ENCODE measurements around the gene STON2.
"Not testable (repeated sequence)": the region's sequence is repeated elsewhere in the genome, so short reads cannot be mapped to it uniquely, and the experiment has no call there.

The STON2 gene

GRCh38 chr14:81429749-81430148 lies 29.6 kb upstream of the STON2 start:
- not testable (repeated sequence) for H2BK5ac ChIP-seq (ENCODE audit: low read length); H3K27ac ChIP-seq (replicated peaks; ENCODE audit: low read length); H2BK120ac ChIP-seq (ENCODE audit: low read depth, low read length); H3K4ac ChIP-seq (ENCODE audit: low read length); H2AK5ac ChIP-seq (ENCODE audit: low read depth, low read length); H2BK15ac ChIP-seq (ENCODE audit: low read length); H3K79me1 ChIP-seq (ENCODE audit: low read depth, low read length); H4K8ac ChIP-seq (ENCODE audit: low read depth, low read length); H3K27me3 ChIP-seq (ENCODE audit: control insufficient read depth in 3 of 3, insufficient read depth in 3 of 3, low read depth in 1 of 3, low read length in 3 of 3); H3K14ac ChIP-seq (ENCODE audit: low read length); H3K4me3 ChIP-seq (ENCODE audit: low read length in 2 of 2); H3K23ac ChIP-seq (ENCODE audit: low read depth, low read length, poor library complexity); H3K4me2 ChIP-seq (ENCODE audit: insufficient read depth, low read length, poor library complexity, severe bottlenecking); H4K91ac ChIP-seq (ENCODE audit: low read depth, low read length, poor library complexity); DNase-seq (ENCODE audit: low spot score); H3K18ac ChIP-seq (ENCODE audit: low read length); H2BK12ac ChIP-seq (ENCODE audit: low read length); H3K9me3 ChIP-seq (replicated peaks in 1 of 2; ENCODE audit: control insufficient read depth in 2 of 2, insufficient read depth in 1 of 2, low read depth in 1 of 2, low read length in 2 of 2); H2AFZ ChIP-seq (ENCODE audit: low read length); H3K9ac ChIP-seq (ENCODE audit: low read depth, low read length, poor library complexity)
- WGBS, 2 donors (ENCODE audit: extremely low coverage in 2 of 2, insufficient read length in 2 of 2, insufficient replicate concordance in 1 of 2) = no CpG with 5 or more reads among the region's 11 CpGs
- Histone ChIP-seq H3K4me1 (ENCODE audit: control insufficient read depth in 2 of 2, insufficient read depth in 1 of 2, low read depth in 1 of 2, low read length in 2 of 2) (peaks cover 11 to 16% of the 10 kb centered on the region in 2 donors), H3K36me3 (replicated peaks in 1 of 2; ENCODE audit: control insufficient read depth in 2 of 2, insufficient read depth in 2 of 2, low read length in 2 of 2) (peaks cover 0 to 35% of the 10 kb centered on the region in 2 donors)

DNA sequence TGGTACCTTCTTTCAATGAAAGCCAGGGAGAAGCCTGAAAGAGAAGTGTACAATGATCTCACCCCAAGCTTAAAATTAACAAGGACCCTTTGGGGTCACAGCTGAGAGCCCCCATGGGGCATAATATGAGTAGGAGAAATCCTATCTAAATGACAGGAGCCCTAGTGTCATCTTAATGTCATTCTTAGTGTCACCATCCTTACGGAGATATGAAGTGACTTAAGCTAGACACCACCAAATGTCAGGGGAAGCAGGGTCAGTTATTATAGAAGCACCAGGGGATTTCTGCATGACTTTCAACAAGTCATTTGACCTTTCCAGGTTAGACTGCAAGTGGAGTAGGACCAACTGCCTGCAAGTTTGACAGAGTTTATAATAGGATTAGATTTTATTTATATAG lies 28.9 kb upstream of the STON2 start:
- H3K36me3 ChIP-seq (replicated peaks in 1 of 2; ENCODE audit: control insufficient read depth in 2 of 2, insufficient read depth in 2 of 2, low read length in 2 of 2) = peaks cover 0 to 38% of the 10 kb centered on the region in 2 donors
- no peak overlapping the region for H3K4me2 ChIP-seq (ENCODE audit: insufficient read depth, low read length, poor library complexity, severe bottlenecking)
- no peak for DNase-seq (ENCODE audit: low spot score)
- no peak overlapping the region for H3K23ac ChIP-seq (ENCODE audit: low read depth, low read length, poor library complexity)
- no peaks in the 10 kb centered on the region for H3K27me3 ChIP-seq (ENCODE audit: control insufficient read depth in 3 of 3, insufficient read depth in 3 of 3, low read depth in 1 of 3, low read length in 3 of 3)
- peaks cover 0 to 2% of the 10 kb centered on the region in 2 donors for H3K9me3 ChIP-seq (replicated peaks in 1 of 2; ENCODE audit: control insufficient read depth in 2 of 2, insufficient read depth in 1 of 2, low read depth in 1 of 2, low read length in 2 of 2)
- H3K9ac ChIP-seq (ENCODE audit: low read depth, low read length, poor library complexity) = no peak overlapping the region
- H3K14ac ChIP-seq (ENCODE audit: low read length) = no peak overlapping the region
- no peak overlapping the region for H4K91ac ChIP-seq (ENCODE audit: low read depth, low read length, poor library complexity)
- no peak overlapping the region for H2BK120ac ChIP-seq (ENCODE audit: low read depth, low read length)
- H4K8ac ChIP-seq (ENCODE audit: low read depth, low read length) = no peak overlapping the region
- H2BK5ac ChIP-seq (ENCODE audit: low read length) = no peak overlapping the region
- H3K4ac ChIP-seq (ENCODE audit: low read length) = no peak overlapping the region
- no peaks in the 10 kb centered on the region for H3K79me1 ChIP-seq (ENCODE audit: low read depth, low read length)
- no CpG with 5 or more reads among the region's 1 CpG for WGBS, 2 donors (ENCODE audit: extremely low coverage in 2 of 2, insufficient read length in 2 of 2, insufficient replicate concordance in 1 of 2)
- H2BK15ac ChIP-seq (ENCODE audit: low read length) = no peak overlapping the region
- peaks cover 7 to 13% of the 10 kb centered on the region in 2 donors for H3K4me1 ChIP-seq (ENCODE audit: control insufficient read depth in 2 of 2, insufficient read depth in 1 of 2, low read depth in 1 of 2, low read length in 2 of 2)
- no peak overlapping the region for H3K27ac ChIP-seq (replicated peaks; ENCODE audit: low read length)
- no peak overlapping the region for H3K4me3 ChIP-seq (ENCODE audit: low read length in 2 of 2)
- H2AFZ ChIP-seq (ENCODE audit: low read length) = no peak overlapping the region
- no peak overlapping the region for H3K18ac ChIP-seq (ENCODE audit: low read length)
- H2BK12ac ChIP-seq (ENCODE audit: low read length) = no peak overlapping the region
- no peak overlapping the region for H2AK5ac ChIP-seq (ENCODE audit: low read depth, low read length)

DNA sequence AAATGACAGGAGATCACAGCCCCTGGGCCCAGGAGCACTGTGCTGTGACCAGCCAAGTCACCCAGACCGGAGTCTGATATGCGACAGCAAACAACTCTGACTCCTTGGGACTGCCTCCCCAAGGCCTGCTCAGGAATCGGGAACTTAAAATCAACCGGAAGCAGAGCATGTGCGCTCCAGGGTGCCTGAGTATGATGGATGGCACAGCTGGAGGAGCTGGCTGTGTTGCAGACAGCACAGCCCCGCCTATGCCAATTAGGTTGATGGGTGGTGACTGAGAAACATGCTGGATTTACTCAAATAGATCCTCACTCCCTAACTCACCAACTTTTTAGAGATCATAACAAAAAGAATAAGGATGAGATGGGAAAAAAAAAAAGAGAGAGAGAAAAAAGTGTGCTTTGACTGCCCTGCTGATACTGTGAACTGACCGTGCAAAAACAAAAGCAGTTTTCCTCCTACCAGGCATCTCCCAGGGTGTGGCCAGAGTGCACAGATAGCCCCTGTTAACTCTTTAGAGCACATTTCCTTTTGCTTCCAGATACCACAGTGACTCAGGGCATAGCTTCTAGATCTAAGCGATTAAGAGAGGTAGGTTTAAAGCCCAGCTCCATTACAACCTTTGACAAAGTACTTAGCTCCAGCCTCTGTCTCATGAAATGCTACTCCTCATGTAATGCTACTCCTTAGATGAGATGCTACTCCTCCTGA lies 27.4 kb upstream of the STON2 start:
- no peak for DNase-seq (ENCODE audit: low spot score)
- Histone ChIP-seq H3K4me1 (ENCODE audit: control insufficient read depth in 2 of 2, insufficient read depth in 1 of 2, low read depth in 1 of 2, low read length in 2 of 2) (peaks cover 5 to 13% of the 10 kb centered on the region in 2 donors), H3K27ac (replicated peaks; ENCODE audit: low read length) (no peak overlapping the region), H3K14ac (ENCODE audit: low read length) (no peak overlapping the region), H3K9me3 (replicated peaks in 1 of 2; ENCODE audit: control insufficient read depth in 2 of 2, insufficient read depth in 1 of 2, low read depth in 1 of 2, low read length in 2 of 2) (peaks cover 0 to 14% of the 10 kb centered on the region in 2 donors), H2AFZ (ENCODE audit: low read length) (no peak overlapping the region), H3K18ac (ENCODE audit: low read length) (peak overlapping the region; percentile 55), H3K4ac (ENCODE audit: low read length) (no peak overlapping the region), H3K23ac (ENCODE audit: low read depth, low read length, poor library complexity) (no peak overlapping the region), H2BK15ac (ENCODE audit: low read length) (no peak overlapping the region), H2BK12ac (ENCODE audit: low read length) (no peak overlapping the region), H4K91ac (ENCODE audit: low read depth, low read length, poor library complexity) (no peak overlapping the region), H2BK120ac (ENCODE audit: low read depth, low read length) (no peak overlapping the region), H3K79me1 (ENCODE audit: low read depth, low read length) (no peaks in the 10 kb centered on the region), H3K36me3 (replicated peaks in 1 of 2; ENCODE audit: control insufficient read depth in 2 of 2, insufficient read depth in 2 of 2, low read length in 2 of 2) (peaks cover 0 to 38% of the 10 kb centered on the region in 2 donors), H3K9ac (ENCODE audit: low read depth, low read length, poor library complexity) (no peak overlapping the region), H2BK5ac (ENCODE audit: low read length) (no peak overlapping the region), H3K4me2 (ENCODE audit: insufficient read depth, low read length, poor library complexity, severe bottlenecking) (no peak overlapping the region), H4K8ac (ENCODE audit: low read depth, low read length) (no peak overlapping the region), H3K27me3 (ENCODE audit: control insufficient read depth in 3 of 3, insufficient read depth in 3 of 3, low read depth in 1 of 3, low read length in 3 of 3) (no peaks in the 10 kb centered on the region), H2AK5ac (ENCODE audit: low read depth, low read length) (no peak overlapping the region), H3K4me3 (ENCODE audit: low read length in 2 of 2) (no peak overlapping the region)
- no CpG with 5 or more reads among the region's 8 CpGs for WGBS, 2 donors (ENCODE audit: extremely low coverage in 2 of 2, insufficient read length in 2 of 2, insufficient replicate concordance in 1 of 2)

GRCh38 chr14:81423504-81423903 lies 23.4 kb upstream of the STON2 start:
- no peak overlapping the region for H3K4ac ChIP-seq (ENCODE audit: low read length)
- DNase-seq (ENCODE audit: low spot score) = no peak
- no peak overlapping the region for H4K91ac ChIP-seq (ENCODE audit: low read depth, low read length, poor library complexity)
- H2BK120ac ChIP-seq (ENCODE audit: low read depth, low read length) = no peak overlapping the region
- H2BK5ac ChIP-seq (ENCODE audit: low read length) = no peak overlapping the region
- no peaks in the 10 kb centered on the region for H3K79me1 ChIP-seq (ENCODE audit: low read depth, low read length)
- H4K8ac ChIP-seq (ENCODE audit: low read depth, low read length) = no peak overlapping the region
- no CpG with 5 or more reads among the region's 6 CpGs for WGBS, 2 donors (ENCODE audit: extremely low coverage in 2 of 2, insufficient read length in 2 of 2, insufficient replicate concordance in 1 of 2)
- peaks cover 0 to 36% of the 10 kb centered on the region in 2 donors for H3K9me3 ChIP-seq (replicated peaks in 1 of 2; ENCODE audit: control insufficient read depth in 2 of 2, insufficient read depth in 1 of 2, low read depth in 1 of 2, low read length in 2 of 2)
- peaks cover 5 to 13% of the 10 kb centered on the region in 2 donors for H3K4me1 ChIP-seq (ENCODE audit: control insufficient read depth in 2 of 2, insufficient read depth in 1 of 2, low read depth in 1 of 2, low read length in 2 of 2)
- no peak overlapping the region for H3K14ac ChIP-seq (ENCODE audit: low read length)
- H3K23ac ChIP-seq (ENCODE audit: low read depth, low read length, poor library complexity) = no peak overlapping the region
- H3K18ac ChIP-seq (ENCODE audit: low read length) = peak overlapping the region; percentile 5
- no peak overlapping the region for H3K4me3 ChIP-seq (ENCODE audit: low read length in 2 of 2)
- no peak overlapping the region for H3K9ac ChIP-seq (ENCODE audit: low read depth, low read length, poor library complexity)
- no peak overlapping the region for H2AFZ ChIP-seq (ENCODE audit: low read length)
- H2AK5ac ChIP-seq (ENCODE audit: low read depth, low read length) = no peak overlapping the region
- no peaks in the 10 kb centered on the region for H3K27me3 ChIP-seq (ENCODE audit: control insufficient read depth in 3 of 3, insufficient read depth in 3 of 3, low read depth in 1 of 3, low read length in 3 of 3)
- H2BK12ac ChIP-seq (ENCODE audit: low read length) = no peak overlapping the region
- no peak overlapping the region for H3K27ac ChIP-seq (replicated peaks; ENCODE audit: low read length)
- no peak overlapping the region for H3K4me2 ChIP-seq (ENCODE audit: insufficient read depth, low read length, poor library complexity, severe bottlenecking)
- H3K36me3 ChIP-seq (replicated peaks in 1 of 2; ENCODE audit: control insufficient read depth in 2 of 2, insufficient read depth in 2 of 2, low read length in 2 of 2) = peaks cover 0 to 65% of the 10 kb centered on the region in 2 donors
- H2BK15ac ChIP-seq (ENCODE audit: low read length) = no peak overlapping the region
